Parathyroid adenoma (tissue), 2 donors: ENCODE results near the gene CGN.
A peak's percentile ranks its signal among the peaks of the same experiment; 100 is the strongest.

Source experiments
- H2AFZ ChIP-seq: fragments of 300-600 bp; sonication (generic); one replicate; pipeline ENCODE4 v1.7.0; 2017; ENCODE audit warnings: antibody characterized with exemption, mild to moderate bottlenecking
- H3K27ac ChIP-seq: fragments of 300-600 bp; sonication (generic); one replicate; pipeline ENCODE4 v1.7.0; 2017
- H3K27me3 ChIP-seq: fragments of 300-600 bp; sonication (generic); one replicate; pipeline ENCODE4 v1.7.0; 2017; ENCODE audit warnings: low read length; ENCODE audit not compliant: control insufficient read depth, insufficient read depth
- H3K36me3 ChIP-seq: fragments of 300-600 bp; sonication (generic); one replicate; pipeline ENCODE4 v1.7.0; 2017; ENCODE audit warnings: low read length; ENCODE audit not compliant: control insufficient read depth, insufficient read depth
- H3K4me1 ChIP-seq: fragments of 300-600 bp; sonication (generic); one replicate; pipeline ENCODE4 v1.7.0; 2017; ENCODE audit warnings: control low read depth
- H3K4me2 ChIP-seq: fragments of 300-600 bp; sonication (generic); one replicate; pipeline ENCODE4 v1.7.0; 2017; ENCODE audit warnings: low read length
- H3K4me3 ChIP-seq: fragments of 300-600 bp; sonication (generic); one replicate; pipeline ENCODE4 v1.7.0; 2017; ENCODE audit warnings: low read depth, low read length
- H3K79me2 ChIP-seq: fragments of 300-600 bp; sonication (generic); one replicate; pipeline ENCODE4 v1.7.0; 2017; ENCODE audit warnings: control low read depth
- H3K9ac ChIP-seq: fragments of 300-600 bp; sonication (generic); one replicate; pipeline ENCODE4 v1.7.0; 2017; ENCODE audit warnings: mild to moderate bottlenecking
- H3K9me3 ChIP-seq: fragments of 300-600 bp; sonication (generic); one replicate; pipeline ENCODE4 v1.7.0; 2017; ENCODE audit warnings: low read length; ENCODE audit not compliant: control insufficient read depth
- TF ChIP-seq, protein P1 (sequence below): fragments of 300-600 bp; sonication (generic); IDR thresholded peaks from one replicate; pipeline ENCODE4 v1.7.0; 2017; ENCODE audit warnings: antibody characterized with exemption, mild to moderate bottlenecking
- donor health status: primary hyperparathyroidism.

CGN gene

DNA sequence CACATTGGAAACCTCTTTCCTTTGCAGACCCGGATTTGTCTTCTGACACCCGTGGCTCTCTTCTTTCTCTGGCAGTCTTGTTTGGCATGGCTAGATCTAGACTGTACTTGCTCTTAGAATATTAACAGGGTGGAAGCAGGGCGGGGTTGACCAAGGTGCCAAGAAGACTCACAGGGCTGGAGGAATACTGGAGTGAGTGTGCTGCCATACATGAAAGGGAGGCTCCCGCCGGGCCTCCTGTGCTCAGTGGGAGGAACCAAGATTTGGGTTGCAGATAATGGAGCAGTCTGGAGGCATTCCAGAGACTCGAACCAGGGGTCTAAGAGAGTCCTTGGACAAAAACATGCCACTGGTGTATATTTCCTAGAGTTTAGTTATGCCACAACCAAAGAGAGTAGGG is 73.1 kb downstream of the CGN start:
- Histone ChIP-seq H3K9ac (no peak overlapping the region), H3K4me3 (no peak overlapping the region), H3K36me3 (no peaks in the 10 kb centered on the region), H2AFZ (no peak overlapping the region), H3K9me3 (no peaks in the 10 kb centered on the region), H3K4me2 (peak overlapping the region; percentile 24), H3K79me2 (no peaks in the 10 kb centered on the region), H3K27ac (no peak overlapping the region), H3K4me1 (peaks cover 9% of the 10 kb centered on the region), H3K27me3 (no peaks in the 10 kb centered on the region)
- TF ChIP-seq, protein P1, sequence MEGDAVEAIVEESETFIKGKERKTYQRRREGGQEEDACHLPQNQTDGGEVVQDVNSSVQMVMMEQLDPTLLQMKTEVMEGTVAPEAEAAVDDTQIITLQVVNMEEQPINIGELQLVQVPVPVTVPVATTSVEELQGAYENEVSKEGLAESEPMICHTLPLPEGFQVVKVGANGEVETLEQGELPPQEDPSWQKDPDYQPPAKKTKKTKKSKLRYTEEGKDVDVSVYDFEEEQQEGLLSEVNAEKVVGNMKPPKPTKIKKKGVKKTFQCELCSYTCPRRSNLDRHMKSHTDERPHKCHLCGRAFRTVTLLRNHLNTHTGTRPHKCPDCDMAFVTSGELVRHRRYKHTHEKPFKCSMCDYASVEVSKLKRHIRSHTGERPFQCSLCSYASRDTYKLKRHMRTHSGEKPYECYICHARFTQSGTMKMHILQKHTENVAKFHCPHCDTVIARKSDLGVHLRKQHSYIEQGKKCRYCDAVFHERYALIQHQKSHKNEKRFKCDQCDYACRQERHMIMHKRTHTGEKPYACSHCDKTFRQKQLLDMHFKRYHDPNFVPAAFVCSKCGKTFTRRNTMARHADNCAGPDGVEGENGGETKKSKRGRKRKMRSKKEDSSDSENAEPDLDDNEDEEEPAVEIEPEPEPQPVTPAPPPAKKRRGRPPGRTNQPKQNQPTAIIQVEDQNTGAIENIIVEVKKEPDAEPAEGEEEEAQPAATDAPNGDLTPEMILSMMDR, result no peak

DNA sequence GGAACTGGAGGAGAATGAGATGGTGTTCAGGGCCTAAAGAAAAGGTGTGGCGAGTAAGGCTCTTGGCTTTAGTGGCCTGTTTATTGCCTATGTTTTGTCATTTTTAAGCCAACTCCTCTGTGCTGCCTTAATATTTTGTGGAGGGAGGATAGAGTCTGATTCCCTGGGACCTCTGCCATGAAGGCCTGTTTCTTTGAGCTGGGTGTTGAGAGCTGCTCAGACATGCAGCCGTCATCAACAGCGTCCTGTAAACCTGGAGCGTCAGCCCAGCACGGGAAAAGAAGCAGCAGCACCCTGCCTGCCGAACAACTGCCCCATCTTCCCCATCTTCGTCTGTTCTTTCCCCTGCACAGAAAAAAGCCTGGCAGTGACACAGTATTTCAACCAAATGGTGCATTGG is 73.6 kb downstream of the CGN start:
- Histone ChIP-seq H3K36me3 (no peaks in the 10 kb centered on the region), H3K4me3 (no peak overlapping the region), H3K4me2 (no peak overlapping the region), H3K27me3 (no peaks in the 10 kb centered on the region), H3K27ac (no peak overlapping the region), H3K4me1 (peaks cover 9% of the 10 kb centered on the region), H3K79me2 (no peaks in the 10 kb centered on the region), H2AFZ (no peak overlapping the region), H3K9me3 (no peaks in the 10 kb centered on the region), H3K9ac (no peak overlapping the region)
- TF ChIP-seq, protein P1, result no peak

DNA sequence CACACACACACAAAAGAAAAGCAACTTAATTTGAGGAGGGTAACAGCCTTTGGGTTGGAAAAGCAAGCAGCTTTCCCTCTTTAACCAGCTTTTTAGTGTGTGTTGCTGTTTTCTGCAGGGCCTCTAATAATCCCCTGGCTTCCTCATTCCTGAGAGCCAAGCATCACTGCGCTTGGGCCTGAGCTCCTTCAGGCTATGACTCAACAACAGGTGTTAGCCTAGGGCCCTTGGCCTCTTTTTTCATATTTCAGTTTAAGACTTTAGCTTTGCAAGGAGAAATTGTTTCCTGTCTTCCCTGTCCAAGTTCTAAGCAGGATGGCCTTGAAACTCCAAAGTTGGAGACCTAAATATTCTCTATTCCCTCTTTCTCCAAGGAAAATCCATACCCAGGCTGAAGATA is 74.4 kb downstream of the CGN start:
- H3K9me3 ChIP-seq, result no peaks in the 10 kb centered on the region
- no peak overlapping the region for H3K27ac ChIP-seq
- H3K79me2 ChIP-seq, result no peaks in the 10 kb centered on the region
- peaks cover 9% of the 10 kb centered on the region for H3K4me1 ChIP-seq
- H3K4me3 ChIP-seq, result no peak overlapping the region
- no peak overlapping the region for H2AFZ ChIP-seq
- no peak overlapping the region for H3K4me2 ChIP-seq
- H3K36me3 ChIP-seq, result no peaks in the 10 kb centered on the region
- H3K9ac ChIP-seq, result no peak overlapping the region
- no peaks in the 10 kb centered on the region for H3K27me3 ChIP-seq
- TF ChIP-seq, protein P1, result no peak
